ENCODE data around the gene FAM149B1.
"Not testable (repeated sequence)": the region's sequence is repeated elsewhere in the genome, so short reads cannot be mapped to it uniquely, and the experiment has no call there.

The FAM149B1 gene

GRCh38 chr10:73167783-73168464, at the start of gene FAM149B1, which contains the start of gene ECD:
TSS of gene FAM149B1 (plus strand) at chr10:73168119. CDS start at chr10:73168340, 221 bp downstream.
TSS of gene ECD (minus strand) at chr10:73168008. CDS start at chr10:73163937, 4,071 bp downstream.
- DNase-seq (ENCODE audit: low read depth), result peak; percentile 91

GRCh38 chr10:73119457-73119856, 48.5 kb upstream of the FAM149B1 start:
- DNase-seq (ENCODE audit: low read depth), result no peak

GRCh38 chr10:73119952-73120351, 48.0 kb upstream of the FAM149B1 start:
- DNase-seq (ENCODE audit: low read depth), result no peak

- no peak for DNase-seq (ENCODE audit: low read depth)
Measured at GRCh38 chr10:73126343-73126742, 41.6 kb upstream of the FAM149B1 start.

GRCh38 chr10:73131301-73131700, 36.6 kb upstream of the FAM149B1 start:
- no peak for DNase-seq (ENCODE audit: low read depth)

- no peak for DNase-seq (ENCODE audit: low read depth)
Measured at GRCh38 chr10:73131913-73132686, 35.8 kb upstream of the FAM149B1 start.

- no peak for DNase-seq (ENCODE audit: low read depth)
Measured at GRCh38 chr10:73134727-73135126, 33.2 kb upstream of the FAM149B1 start.

GRCh38 chr10:73136627-73137026, 31.3 kb upstream of the FAM149B1 start:
- no peak for DNase-seq (ENCODE audit: low read depth)

GRCh38 chr10:73139251-73139650, 28.7 kb upstream of the FAM149B1 start:
- no peak for DNase-seq (ENCODE audit: low read depth)

- no peak for DNase-seq (ENCODE audit: low read depth)
Measured at GRCh38 chr10:73141603-73142002, 26.3 kb upstream of the FAM149B1 start.

- DNase-seq (ENCODE audit: low read depth), result not testable (repeated sequence)
Measured at GRCh38 chr10:73150633-73151413, 17.1 kb upstream of the FAM149B1 start.

GRCh38 chr10:73152009-73152408, 15.9 kb upstream of the FAM149B1 start:
- no peak for DNase-seq (ENCODE audit: low read depth)

GRCh38 chr10:73156054-73156453, 11.9 kb upstream of the FAM149B1 start:
- no peak for DNase-seq (ENCODE audit: low read depth)

- DNase-seq (ENCODE audit: low read depth), result peak; percentile 29
Measured at GRCh38 chr10:73159038-73159648, 8.8 kb upstream of the FAM149B1 start.

- DNase-seq (ENCODE audit: low read depth), result no peak
Measured at GRCh38 chr10:73161079-73161478, 6.8 kb upstream of the FAM149B1 start.

- DNase-seq (ENCODE audit: low read depth), result no peak
Measured at GRCh38 chr10:73161662-73162061, 6.3 kb upstream of the FAM149B1 start.

- DNase-seq (ENCODE audit: low read depth), result no peak
Measured at GRCh38 chr10:73163096-73163495, 4.8 kb upstream of the FAM149B1 start.

GRCh38 chr10:73166972-73167371, 947 bp upstream of the FAM149B1 start:
- DNase-seq (ENCODE audit: low read depth), result no peak

- no peak for DNase-seq (ENCODE audit: low read depth)
Measured at GRCh38 chr10:73167458-73167782, 499 bp upstream of the FAM149B1 start.

- no peak for DNase-seq (ENCODE audit: low read depth)
Measured at GRCh38 chr10:73168465-73168803, 515 bp downstream of the FAM149B1 start.

GRCh38 chr10:73169320-73169719, 1.4 kb downstream of the FAM149B1 start:
- DNase-seq (ENCODE audit: low read depth), result no peak

GRCh38 chr10:73172867-73173266, 4.9 kb downstream of the FAM149B1 start:
- DNase-seq (ENCODE audit: low read depth), result no peak
